ENCODE measurements around the gene SPCS2. TPM values are rescaled to one million over a fixed set of nuclear protein-coding genes. Genes with fewer than 3 reads are reported as not detected.

The SPCS2 gene
- 58.6 and 72.9 TPM in 2 replicates for total RNA-seq

GRCh38 chr11:74948898-74949752 lies at the start of gene SPCS2, which contains the start of gene XRRA1:
Gene SPCS2 (plus strand): TSS chr11:74949266. CDS start chr11:74949286, 20 bp downstream.
Gene XRRA1 (minus strand): TSS chr11:74949091. CDS start chr11:74940878, 8,213 bp downstream.

GRCh38 chr11:74988541-74989259 lies 39.6 kb downstream of the SPCS2 start, which contains the start of gene NEU3:
Gene NEU3 (plus strand): TSS chr11:74988933. CDS start chr11:74989061, 128 bp downstream.

Other genes with a start within 250 kb of the SPCS2 start
- gene CHRDL2, start 217.8 kb upstream of the SPCS2 start, total RNA-seq: not detected in 2 replicates
- 8.9 and 10.1 TPM in 2 replicates for gene RNF169, start 200.4 kb upstream of the SPCS2 start, total RNA-seq
- 8.9 and 20.1 TPM in 2 replicates for gene XRRA1, start 175 bp upstream of the SPCS2 start, total RNA-seq
- gene NEU3, start 39.7 kb downstream of the SPCS2 start, total RNA-seq: 3.6 and 5.6 TPM in 2 replicates
- gene OR2AT4, start 147.6 kb downstream of the SPCS2 start, total RNA-seq: not detected in 2 replicates
- gene SLCO2B1, start 201.8 kb downstream of the SPCS2 start, total RNA-seq: 0.37 and 0.59 TPM in 2 replicates

Data from cardiac ventricle fibroblast (primary cell).